WTC11 (cell line): ENCODE results near the gene WDR62.

ENCODE experiments used
- CREB1 ChIP-seq: sonication (generic); formaldehyde crosslinking; IDR thresholded peaks from 2 replicates; pipeline ENCODE4 v1.8.0; 2023; ENCODE audit warnings: mild to moderate bottlenecking, missing genetic modification reagents
- FOXP1 ChIP-seq: sonication (generic); formaldehyde crosslinking; IDR thresholded peaks from 2 replicates; pipeline ENCODE4 v1.8.0; 2022; ENCODE audit warnings: missing genetic modification reagents, mild to moderate bottlenecking, moderate library complexity, borderline replicate concordance
- KAT7 ChIP-seq: sonication (generic); formaldehyde crosslinking; IDR thresholded peaks from 2 replicates; pipeline ENCODE4 v1.8.1; 2023; ENCODE audit warnings: missing genetic modification reagents, mild to moderate bottlenecking, borderline replicate concordance
- NR2C2 ChIP-seq: sonication (generic); formaldehyde crosslinking; IDR thresholded peaks from 2 replicates; pipeline ENCODE4 v1.8.0; 2022; ENCODE audit warnings: mild to moderate bottlenecking, missing genetic modification reagents
- TF ChIP-seq, protein P1 (sequence below): sonication (generic); formaldehyde crosslinking; IDR thresholded peaks from 2 replicates; pipeline ENCODE4 v1.8.0; 2022; ENCODE audit warnings: mild to moderate bottlenecking, missing genetic modification reagents
- TF ChIP-seq, protein P2 (sequence below): fragments of 200-600 bp; IDR thresholded peaks from 2 replicates; pipeline ENCODE4 v1.8.0; 2022; ENCODE audit warnings: antibody characterized with exemption
- TF ChIP-seq, protein P3 (sequence below): sonication (generic); formaldehyde crosslinking; IDR thresholded peaks from 2 replicates; pipeline ENCODE4 v1.8.1; 2022; ENCODE audit warnings: low read depth, mild to moderate bottlenecking, moderate library complexity, missing genetic modification reagents, borderline replicate concordance

DNA sequence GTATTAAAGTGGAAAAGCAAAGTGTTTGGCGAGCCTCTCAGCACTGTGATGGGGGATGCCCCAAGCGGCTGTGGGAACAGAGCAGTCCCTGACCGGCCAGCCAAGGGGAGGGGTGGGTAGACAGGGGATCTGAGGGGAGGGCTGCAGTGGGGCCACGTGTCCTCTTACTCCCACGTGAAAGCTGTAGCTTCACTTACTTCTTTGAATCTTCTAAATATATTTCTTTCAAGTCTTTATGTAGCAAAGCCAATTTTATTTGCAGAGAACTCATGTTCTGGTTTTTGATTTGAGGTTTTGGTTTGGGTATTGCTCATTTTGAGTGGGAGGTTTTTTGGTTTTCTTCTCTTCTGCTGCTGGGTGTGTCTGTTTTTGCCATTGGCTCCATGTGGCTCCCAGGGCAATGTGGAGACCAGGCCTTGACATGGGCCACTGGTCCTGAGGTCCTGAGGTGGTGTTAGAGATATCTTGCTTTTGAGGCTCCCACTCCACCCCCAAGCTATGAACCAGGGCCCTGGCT lies 38.5 kb downstream of the WDR62 start:
- TF ChIP-seq NR2C2 (CRISPR knock-in tag) (no peak), FOXP1 (CRISPR knock-in tag) (no peak), KAT7 (CRISPR knock-in tag) (no peak), CREB1 (no peak)
- TF ChIP-seq, protein P1, sequence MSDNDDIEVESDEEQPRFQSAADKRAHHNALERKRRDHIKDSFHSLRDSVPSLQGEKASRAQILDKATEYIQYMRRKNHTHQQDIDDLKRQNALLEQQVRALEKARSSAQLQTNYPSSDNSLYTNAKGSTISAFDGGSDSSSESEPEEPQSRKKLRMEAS (CRISPR knock-in tag), result no peak
- TF ChIP-seq, protein P2, sequence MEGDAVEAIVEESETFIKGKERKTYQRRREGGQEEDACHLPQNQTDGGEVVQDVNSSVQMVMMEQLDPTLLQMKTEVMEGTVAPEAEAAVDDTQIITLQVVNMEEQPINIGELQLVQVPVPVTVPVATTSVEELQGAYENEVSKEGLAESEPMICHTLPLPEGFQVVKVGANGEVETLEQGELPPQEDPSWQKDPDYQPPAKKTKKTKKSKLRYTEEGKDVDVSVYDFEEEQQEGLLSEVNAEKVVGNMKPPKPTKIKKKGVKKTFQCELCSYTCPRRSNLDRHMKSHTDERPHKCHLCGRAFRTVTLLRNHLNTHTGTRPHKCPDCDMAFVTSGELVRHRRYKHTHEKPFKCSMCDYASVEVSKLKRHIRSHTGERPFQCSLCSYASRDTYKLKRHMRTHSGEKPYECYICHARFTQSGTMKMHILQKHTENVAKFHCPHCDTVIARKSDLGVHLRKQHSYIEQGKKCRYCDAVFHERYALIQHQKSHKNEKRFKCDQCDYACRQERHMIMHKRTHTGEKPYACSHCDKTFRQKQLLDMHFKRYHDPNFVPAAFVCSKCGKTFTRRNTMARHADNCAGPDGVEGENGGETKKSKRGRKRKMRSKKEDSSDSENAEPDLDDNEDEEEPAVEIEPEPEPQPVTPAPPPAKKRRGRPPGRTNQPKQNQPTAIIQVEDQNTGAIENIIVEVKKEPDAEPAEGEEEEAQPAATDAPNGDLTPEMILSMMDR, result no peak
- TF ChIP-seq, protein P3, sequence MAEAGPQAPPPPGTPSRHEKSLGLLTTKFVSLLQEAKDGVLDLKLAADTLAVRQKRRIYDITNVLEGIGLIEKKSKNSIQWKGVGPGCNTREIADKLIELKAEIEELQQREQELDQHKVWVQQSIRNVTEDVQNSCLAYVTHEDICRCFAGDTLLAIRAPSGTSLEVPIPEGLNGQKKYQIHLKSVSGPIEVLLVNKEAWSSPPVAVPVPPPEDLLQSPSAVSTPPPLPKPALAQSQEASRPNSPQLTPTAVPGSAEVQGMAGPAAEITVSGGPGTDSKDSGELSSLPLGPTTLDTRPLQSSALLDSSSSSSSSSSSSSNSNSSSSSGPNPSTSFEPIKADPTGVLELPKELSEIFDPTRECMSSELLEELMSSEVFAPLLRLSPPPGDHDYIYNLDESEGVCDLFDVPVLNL, result no peak
